BJ (cell line): ENCODE results near the gene NBPF3. TPM values are rescaled to one million over a fixed set of nuclear protein-coding genes. Genes with fewer than 3 reads are reported as not detected.

Experiments
- CTCF ChIA-PET: fragments of 350-600 bp; formaldehyde crosslinking; extraction: SDS; loops from one replicate; lab custom pipeline; 2021; ENCODE audit warnings: antibody characterized with exemption, inconsistent platforms; lab: Yijun Ruan, JAX
- POLR2A ChIA-PET: fragments of 300-600 bp; sonication (Branson Sonifier 250); formaldehyde crosslinking; extraction: SDS; loops from one replicate; lab custom pipeline; 2021; ENCODE audit warnings: antibody characterized with exemption; lab: Charles Lee
- DNase-seq: peaks from one replicate; pipeline ENCODE4 v3.0.0-alpha.2; 2011; ENCODE audit warnings: low read depth
- H3K27me3 ChIP-seq: 2 replicates; pipeline ENCODE4 v1.6.0; 2011; ENCODE audit warnings: low read length; ENCODE audit not compliant: control insufficient read depth, insufficient read depth
- H3K36me3 ChIP-seq: 2 replicates; pipeline ENCODE4 v1.5.1; 2011; ENCODE audit warnings: low read length; ENCODE audit not compliant: control insufficient read depth, insufficient read depth
- H3K4me3 ChIP-seq: 2 replicates; pipeline ENCODE4 v1.5.1; 2011; ENCODE audit warnings: low read depth, mild to moderate bottlenecking, control low read depth, low read length
- CTCF ChIP-seq: IDR thresholded peaks from 2 replicates; pipeline ENCODE4 v1.5.1; 2011; ENCODE audit warnings: low read depth, mild to moderate bottlenecking, control low read depth, inconsistent platforms, low read length, moderate library complexity; ENCODE audit not compliant: insufficient read depth
- polyA plus RNA-seq: library from polyadenylated mRNA; depleted of rRNA; stranded (reverse); fragments of >200 nt; gene quantifications from 2 replicates; pipeline ENCODE4 v1.2.3, GENCODE V29; 2011

Gene NBPF3
- polyA plus RNA-seq, 1 experiment: 17.8 TPM

GRCh38 chr1:21496886-21497285, 56.9 kb downstream of the NBPF3 start:
- DNase-seq: no peak
- no peak for TF ChIP-seq CTCF
- ChIA-PET POLR2A (no interaction called here), CTCF (interaction anchor here (0.7 to 2.5 kb wide), 3 partner anchors 65 to 127 kb away, joined by 3 to 19 read pairs (median 4); no protein-coding TSS in a partner anchor)
- H3K4me3 ChIP-seq: no peak overlapping the region
- peaks cover 10% of the 10 kb centered on the region for H3K27me3 ChIP-seq
- H3K36me3 ChIP-seq: no peaks in the 10 kb centered on the region

- no peak for TF ChIP-seq CTCF
- ChIA-PET POLR2A (no interaction called here), CTCF (interaction anchor here (0.7 to 1.2 kb wide), 2 partner anchors 64 to 162 kb away, joined by 3 read pairs; no protein-coding TSS in a partner anchor)
- Histone ChIP-seq H3K27me3 (0 out of 2 replicates have a peak, but pooled peaks cover 6% of the 10 kb centered on the region), H3K36me3 (no peaks in the 10 kb centered on the region), H3K4me3 (no peak overlapping the region)
- DNase-seq: no peak
Measured at GRCh38 chr1:21497466-21498061, 57.6 kb downstream of the NBPF3 start.

- no peaks in the 10 kb centered on the region for H3K36me3 ChIP-seq
- ChIA-PET CTCF (interaction anchor here (0.7 to 2.6 kb wide), 10 partner anchors 8 to 198 kb away, joined by 3 to 16 read pairs (median 4); partner anchors contain the start of gene ALPL), POLR2A (no interaction called here)
- DNase-seq: no peak
- no peak overlapping the region for H3K4me3 ChIP-seq
- peaks cover 11% of the 10 kb centered on the region for H3K27me3 ChIP-seq
- no peak for TF ChIP-seq CTCF
Measured at GRCh38 chr1:21499283-21499950, 59.5 kb downstream of the NBPF3 start.

- Histone ChIP-seq H3K4me3 (no peak overlapping the region), H3K36me3 (no peaks in the 10 kb centered on the region), H3K27me3 (peaks cover 13% of the 10 kb centered on the region)
- ChIA-PET POLR2A (no interaction called here), CTCF (interaction anchor here (1.5 to 3.2 kb wide), 2 partner anchors 13 to 70 kb away, joined by 4 to 15 read pairs; no protein-coding TSS in a partner anchor)
- TF ChIP-seq CTCF: no peak
- DNase-seq: no peak
Measured at GRCh38 chr1:21503706-21504377, 63.9 kb downstream of the NBPF3 start.

GRCh38 chr1:21506804-21507203, 66.9 kb downstream of the NBPF3 start:
- no peak for DNase-seq
- CTCF ChIA-PET: interaction anchor here (1.1 to 3.2 kb wide), 10 partner anchors 8 to 151 kb away, joined by 3 to 15 read pairs (median 4); no protein-coding TSS in a partner anchor
- no peak overlapping the region for H3K4me3 ChIP-seq
- H3K27me3 ChIP-seq: peaks cover 23% of the 10 kb centered on the region
- POLR2A ChIA-PET: no interaction called here
- TF ChIP-seq CTCF: no peak
- no peaks in the 10 kb centered on the region for H3K36me3 ChIP-seq
